IPS-NIHi7 (cell line): ENCODE data around the gene EPHB1.
"Not testable (repeated sequence)": the region's sequence is repeated elsewhere in the genome, so short reads cannot be mapped to it uniquely, and the experiment has no call there.

Experiments used
- DNase-seq: peaks from one replicate; pipeline ENCODE4 v3.0.0; 2012; ENCODE audit warnings: mixed read lengths; ENCODE audit errors: extremely low spot score

The EPHB1 gene

GRCh38 chr3:134777341-134777740, 17.7 kb upstream of the EPHB1 start:
- DNase-seq: no peak

- DNase-seq: not testable (repeated sequence)
These were observed 6.8 kb upstream of the EPHB1 start for GRCh38 chr3:134788283-134788682.

- no peak for DNase-seq
These were observed 5.0 kb upstream of the EPHB1 start for GRCh38 chr3:134790065-134790464.

DNA sequence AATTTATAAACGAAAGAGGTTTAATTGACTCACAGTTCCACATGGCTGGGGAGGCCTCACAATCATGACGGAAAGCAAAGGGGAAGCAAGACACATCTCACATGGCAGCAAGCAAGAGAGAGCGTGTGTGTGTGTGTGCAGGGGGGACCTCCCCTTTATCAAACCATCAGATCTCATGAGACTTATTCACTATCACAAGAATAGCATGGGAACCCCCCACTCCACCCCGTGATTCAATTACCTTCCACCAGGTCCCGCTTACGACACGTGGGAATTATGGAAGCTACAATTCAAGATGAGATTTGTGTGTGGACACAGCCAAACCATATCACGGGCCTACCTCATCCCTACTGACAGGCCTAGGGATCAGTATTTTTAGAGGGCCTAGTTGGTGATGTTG, 3.1 kb upstream of the EPHB1 start:
- DNase-seq: no peak

DNA sequence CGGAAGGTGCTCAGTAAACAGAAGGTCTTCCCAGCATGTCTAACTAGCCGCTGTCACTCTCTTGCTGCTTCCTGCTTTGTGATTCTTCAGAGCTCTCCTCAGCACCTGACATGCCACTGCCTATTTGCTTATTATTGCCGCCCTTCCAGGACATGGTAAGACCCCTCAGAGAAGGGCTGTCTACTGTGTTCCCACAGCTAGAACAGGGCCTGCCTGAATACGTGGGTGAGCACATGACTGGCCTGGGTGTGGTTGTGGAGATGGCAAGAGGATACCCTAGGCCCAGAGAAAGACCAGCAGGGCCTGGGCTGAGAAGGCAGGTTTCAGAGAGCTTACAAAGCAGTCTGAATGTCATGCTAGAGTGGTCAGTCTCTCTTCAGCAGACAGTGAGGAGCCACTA, 2.4 kb upstream of the EPHB1 start:
- no peak for DNase-seq

- DNase-seq: no peak
These were observed 1.5 kb upstream of the EPHB1 start for GRCh38 chr3:134793562-134793961.

DNA sequence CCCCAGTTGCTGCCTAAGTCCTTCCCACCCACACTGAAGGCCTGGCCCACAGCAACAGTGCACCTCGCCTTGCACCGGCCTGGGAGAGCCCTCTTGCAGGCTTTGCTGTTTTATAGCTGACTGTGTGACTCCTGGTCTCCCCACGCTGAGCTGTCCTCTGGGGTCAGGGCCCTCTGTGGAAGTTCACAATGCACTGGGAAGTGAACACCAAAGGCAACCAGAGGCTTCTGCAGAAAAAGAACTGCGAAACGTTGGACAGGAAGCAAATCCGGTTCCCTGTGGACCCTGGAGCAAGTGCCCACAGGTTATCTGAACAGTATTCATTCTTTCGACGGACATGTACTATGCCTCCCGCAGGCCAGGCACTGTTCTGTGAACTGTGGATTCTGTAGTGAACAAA, 737 bp upstream of the EPHB1 start:
- no peak for DNase-seq

DNA sequence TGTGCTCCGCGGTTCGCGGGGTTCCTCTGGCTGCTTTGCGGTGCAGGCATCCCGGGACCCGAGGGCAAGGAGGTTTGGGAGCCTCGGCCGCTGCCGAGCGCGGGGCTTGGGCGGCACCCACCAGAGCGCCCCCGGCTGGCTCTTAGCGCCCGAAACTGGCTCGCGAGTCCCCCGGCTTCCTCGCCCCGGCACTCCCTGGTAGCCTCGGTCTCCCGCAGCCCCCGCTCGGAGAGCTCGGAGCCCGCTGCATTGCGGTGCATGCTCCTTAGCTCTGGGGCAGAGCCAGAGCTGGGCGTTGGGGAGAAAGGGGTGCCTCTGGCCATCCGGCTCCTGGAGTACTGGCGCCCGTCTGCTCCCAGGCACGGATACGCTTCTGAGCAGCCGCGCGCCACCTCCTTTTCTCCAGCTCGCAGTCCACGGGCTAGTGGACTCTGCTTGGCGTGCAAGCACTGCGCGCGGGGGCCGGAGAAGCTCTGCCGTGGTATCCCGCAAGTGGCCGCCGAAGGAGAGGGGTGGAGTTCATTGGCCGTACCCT, 753 bp downstream of the EPHB1 start:
- DNase-seq: no peak

DNA sequence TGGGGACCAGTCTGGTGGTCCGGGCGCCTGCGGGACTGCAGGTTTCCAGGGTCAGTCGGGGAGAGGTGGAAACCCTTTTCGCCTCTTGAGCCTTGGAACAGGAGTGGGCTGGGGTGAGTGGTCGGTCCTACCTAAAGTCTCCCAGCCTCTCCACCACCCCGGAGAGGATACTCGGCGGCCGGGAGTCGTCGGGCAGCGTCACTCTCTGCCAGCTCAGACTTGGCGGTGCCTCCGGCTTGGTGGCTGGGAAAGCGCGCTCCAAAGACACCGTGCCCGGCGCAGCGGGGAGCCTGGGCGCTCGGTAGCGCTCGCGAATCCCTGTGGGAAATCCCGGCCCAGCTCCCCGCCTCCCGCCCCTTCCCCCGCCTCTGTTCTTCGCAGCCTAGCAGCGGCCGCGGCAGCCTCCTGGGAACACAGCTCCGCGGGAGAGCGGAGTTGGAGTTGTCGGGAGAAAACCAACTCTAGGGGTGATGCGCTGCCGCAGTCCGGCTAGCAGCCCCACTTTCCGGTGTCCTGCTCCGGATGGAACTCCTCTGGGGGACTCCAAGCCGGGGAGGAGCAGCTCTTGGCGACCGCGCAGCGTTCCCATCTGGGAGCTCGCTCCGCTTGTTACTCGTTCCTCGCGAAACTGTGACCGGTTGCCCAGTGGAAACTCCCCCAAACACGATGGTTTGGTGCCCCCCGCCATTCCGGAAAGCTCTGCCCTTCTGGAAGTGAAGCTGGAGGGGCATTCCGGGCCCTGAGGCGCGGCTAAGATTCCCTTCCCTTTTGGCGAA, 1.4 kb downstream of the EPHB1 start:
- DNase-seq: no peak

GRCh38 chr3:134797057-134797740, 2.1 kb downstream of the EPHB1 start:
- DNase-seq: no peak

DNA sequence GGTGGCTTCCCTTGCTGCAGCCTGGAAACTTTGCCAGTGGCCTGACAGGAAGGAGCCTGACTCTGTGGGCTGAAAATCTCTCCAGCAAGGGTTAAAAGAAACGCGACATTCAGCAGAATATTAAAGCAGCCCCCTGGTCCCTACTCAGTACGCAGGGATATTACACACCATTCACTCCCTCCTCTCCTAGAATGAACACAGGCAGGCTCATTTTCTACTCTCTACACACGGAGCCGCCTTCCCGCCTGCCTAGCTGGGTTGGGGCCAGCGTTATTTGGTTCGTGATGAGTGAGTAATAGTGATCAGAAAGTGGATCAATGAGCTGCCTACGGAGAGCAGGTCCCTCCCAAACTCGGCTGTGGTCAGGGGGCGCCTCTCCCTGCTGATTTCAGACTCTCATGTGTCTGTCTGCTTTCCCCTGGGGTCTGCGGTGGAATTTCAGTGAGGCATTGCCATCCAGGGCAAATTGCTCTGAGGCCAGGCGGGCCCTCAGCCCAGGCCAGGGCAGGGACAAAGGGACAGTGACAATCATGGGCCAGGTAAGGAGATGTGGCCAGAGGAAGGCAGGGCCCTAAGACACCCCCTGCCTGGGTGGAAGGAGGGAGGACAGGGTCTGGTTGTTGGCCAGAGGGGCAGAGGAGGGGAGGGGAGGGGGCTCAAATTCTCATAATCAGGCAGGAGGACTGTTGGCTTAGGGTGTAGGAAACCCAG, 2.8 kb downstream of the EPHB1 start:
- no peak for DNase-seq

DNA sequence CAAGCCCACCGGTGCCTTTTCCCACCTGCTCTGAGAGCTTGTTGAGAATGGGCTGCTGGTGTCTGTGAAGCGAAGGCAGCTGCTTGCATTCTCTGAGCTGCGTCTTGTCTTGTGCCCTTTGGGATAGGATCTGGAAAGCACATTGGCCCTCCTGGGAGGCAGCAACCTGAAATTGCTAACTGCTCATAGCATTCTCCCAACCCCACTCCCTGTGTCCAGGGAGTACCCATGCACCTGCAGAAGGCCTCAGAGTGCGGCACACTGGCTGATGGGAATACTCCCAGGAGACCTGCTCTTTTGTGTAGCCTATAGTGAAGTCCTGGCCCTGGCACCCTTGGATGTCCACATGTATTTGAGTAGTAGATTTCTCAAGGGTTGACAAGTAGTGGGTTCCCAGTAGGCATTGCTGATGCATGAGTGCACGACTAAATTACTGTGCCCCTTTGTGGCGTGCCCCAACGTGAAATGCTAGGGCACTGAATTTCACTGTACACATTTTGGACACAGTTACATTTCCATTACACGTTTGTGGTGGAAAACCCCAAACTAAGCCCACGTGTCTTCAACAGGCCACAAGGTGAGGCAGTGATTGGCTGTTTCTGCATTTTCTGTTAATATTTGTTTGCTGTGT, 3.7 kb downstream of the EPHB1 start:
- DNase-seq: no peak

GRCh38 chr3:134799393-134799792, 4.3 kb downstream of the EPHB1 start:
- DNase-seq: no peak

DNA sequence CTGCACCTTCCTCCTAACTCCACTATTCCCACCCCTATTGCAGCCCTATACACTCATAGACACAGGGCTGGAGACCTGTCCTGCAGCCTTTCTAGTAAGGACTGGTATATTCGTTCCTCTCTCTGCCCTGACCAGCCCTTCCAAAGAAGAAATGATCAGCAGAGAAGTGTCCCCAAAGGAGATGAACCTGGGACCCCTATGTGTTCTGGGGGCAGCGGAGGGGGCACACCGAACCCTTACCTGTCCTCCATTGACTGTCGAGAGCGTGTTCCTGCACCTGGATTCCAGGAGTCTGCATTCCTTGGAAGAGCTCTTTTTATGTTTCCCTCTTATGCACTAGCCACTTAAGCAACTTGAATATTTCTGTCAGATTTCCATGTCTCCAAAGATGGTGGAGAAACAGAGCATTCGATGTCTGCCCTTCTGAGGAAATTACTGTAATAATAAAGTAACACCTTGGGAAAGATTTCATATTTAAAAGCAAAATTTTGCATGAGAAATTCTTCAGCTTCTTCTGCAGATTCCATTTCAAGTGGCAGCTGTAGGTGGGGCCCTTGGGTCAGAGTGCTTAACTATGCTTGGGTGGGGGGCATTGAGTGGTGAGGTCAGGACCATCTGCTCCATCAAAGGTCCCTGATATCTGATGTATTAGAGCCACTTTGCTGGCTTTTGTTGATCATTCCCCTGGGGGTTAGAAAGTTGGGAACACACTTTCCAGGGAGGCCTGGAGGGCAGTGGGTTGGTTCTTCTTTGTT, 6.3 kb downstream of the EPHB1 start:
- DNase-seq: no peak

- DNase-seq: no peak
These were observed 7.5 kb downstream of the EPHB1 start for GRCh38 chr3:134802428-134803050.

DNA sequence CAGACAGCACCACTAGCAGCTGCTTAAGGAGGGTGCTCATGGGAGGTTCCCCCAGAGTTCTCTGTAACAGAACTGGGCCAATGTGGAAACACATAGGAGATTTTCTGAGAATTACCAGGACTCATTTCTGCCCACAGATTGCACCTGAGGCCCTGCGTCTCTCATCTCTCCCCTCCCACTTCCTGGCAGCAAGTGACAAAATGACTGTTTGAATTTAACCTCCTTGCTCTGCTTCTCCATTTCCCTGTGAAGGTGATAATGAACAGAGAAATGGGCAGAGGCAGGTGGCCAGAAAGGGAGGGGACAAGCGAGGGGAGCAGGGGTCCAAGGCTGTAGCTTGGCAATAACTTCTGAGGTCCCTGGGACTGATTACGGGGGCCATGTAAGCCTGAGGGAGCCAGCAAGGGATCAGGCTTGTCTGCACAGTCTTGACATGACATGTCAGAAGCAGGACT, 8.0 kb downstream of the EPHB1 start:
- DNase-seq: no peak

DNA sequence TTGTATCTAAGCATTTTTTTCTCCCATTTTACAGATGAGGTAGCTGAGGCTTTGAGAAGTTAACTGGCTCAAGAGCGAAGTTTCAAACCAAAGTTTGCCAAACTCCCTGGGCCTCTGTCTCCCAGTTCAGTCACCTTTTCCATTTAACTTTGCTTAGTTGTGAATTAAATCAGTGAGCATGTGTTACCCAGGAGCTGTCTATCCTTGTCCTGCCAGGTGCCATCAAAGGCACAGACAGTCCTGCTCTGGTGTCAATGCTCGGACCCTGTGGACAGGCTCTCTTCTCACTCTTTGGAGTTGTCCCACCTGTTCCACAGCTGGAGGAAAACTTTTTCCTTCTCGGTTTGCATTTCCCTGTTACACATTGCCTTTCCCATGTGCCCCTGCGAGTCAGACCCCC, 8.6 kb downstream of the EPHB1 start:
- DNase-seq: no peak

GRCh38 chr3:134804508-134805480, 9.7 kb downstream of the EPHB1 start:
- DNase-seq: no peak

DNA sequence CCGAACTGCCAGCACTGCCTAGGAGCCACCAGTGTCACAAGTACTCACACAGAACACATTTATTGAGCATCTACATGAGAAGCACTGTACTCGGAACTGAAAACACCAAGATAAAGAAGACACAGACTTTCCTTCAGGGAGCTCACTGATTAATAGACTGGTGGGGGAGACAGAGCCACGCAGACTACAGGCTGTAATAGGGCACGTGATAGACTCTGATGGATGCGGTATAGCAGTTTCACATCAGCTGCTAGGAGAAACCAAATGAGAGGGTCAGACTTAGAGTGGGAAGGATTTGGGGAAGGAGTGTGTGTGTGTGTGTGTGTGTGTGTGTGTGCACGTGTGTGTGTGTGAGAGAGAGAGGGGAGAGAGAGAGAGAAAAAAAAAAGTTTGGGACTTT, 12.1 kb downstream of the EPHB1 start:
- DNase-seq: no peak

DNA sequence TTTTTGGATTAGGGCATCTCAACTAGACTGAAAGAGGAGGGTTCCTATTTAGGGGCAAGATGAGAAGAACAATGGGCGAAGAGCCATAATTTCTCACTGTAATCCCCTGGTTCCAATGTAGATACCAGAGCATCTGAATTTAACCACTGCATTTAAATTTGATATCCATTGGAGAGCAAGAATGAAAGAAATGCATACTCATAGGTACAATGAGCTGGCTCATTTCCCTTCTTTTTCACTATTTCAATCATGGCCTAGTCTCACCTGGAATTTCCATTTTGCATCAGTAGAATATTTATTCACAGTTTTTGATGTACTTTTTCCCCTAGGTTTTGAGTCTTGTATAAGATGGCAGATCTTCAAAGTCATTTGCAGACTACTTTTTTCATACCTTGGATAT, 13.8 kb downstream of the EPHB1 start:
- no peak for DNase-seq
